Transverse colon (tissue), 3 donors: Measurements from ENCODE around the gene ZNF714.

Experiments used
- POLR2A ChIP-seq: fragments of 450-650 bp; IDR thresholded peaks from one replicate; pipeline ENCODE4 v1.6.1; 2016; ENCODE audit warnings: antibody characterized with exemption, mild to moderate bottlenecking, moderate library complexity
- TF ChIP-seq, protein P1 (sequence below), 5 experiments: fragments of 200-600 bp in 3 of 5; fragments of 450-650 bp in 2 of 5; sonication (generic) in 3 of 5; IDR thresholded peaks; 1 replicate in 2 of 5; 2 replicates in 3 of 5; pipeline ENCODE4 v1.5.1; 2016 to 2017; ENCODE audit warnings: antibody characterized with exemption in 5 of 5, inconsistent platforms in 3 of 5, mild to moderate bottlenecking in 2 of 5, moderate library complexity in 1 of 5

GRCh38 chr19:21143428-21143827, 61.4 kb downstream of the ZNF714 start:
- TF ChIP-seq, protein P1, sequence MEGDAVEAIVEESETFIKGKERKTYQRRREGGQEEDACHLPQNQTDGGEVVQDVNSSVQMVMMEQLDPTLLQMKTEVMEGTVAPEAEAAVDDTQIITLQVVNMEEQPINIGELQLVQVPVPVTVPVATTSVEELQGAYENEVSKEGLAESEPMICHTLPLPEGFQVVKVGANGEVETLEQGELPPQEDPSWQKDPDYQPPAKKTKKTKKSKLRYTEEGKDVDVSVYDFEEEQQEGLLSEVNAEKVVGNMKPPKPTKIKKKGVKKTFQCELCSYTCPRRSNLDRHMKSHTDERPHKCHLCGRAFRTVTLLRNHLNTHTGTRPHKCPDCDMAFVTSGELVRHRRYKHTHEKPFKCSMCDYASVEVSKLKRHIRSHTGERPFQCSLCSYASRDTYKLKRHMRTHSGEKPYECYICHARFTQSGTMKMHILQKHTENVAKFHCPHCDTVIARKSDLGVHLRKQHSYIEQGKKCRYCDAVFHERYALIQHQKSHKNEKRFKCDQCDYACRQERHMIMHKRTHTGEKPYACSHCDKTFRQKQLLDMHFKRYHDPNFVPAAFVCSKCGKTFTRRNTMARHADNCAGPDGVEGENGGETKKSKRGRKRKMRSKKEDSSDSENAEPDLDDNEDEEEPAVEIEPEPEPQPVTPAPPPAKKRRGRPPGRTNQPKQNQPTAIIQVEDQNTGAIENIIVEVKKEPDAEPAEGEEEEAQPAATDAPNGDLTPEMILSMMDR (IDR thresholded peaks at IDR 0.05) = no peak
- TF ChIP-seq POLR2A = no peak
